GM18907 (cell line): ENCODE results near the gene ZNF496.
A peak's percentile ranks its signal among the peaks of the same experiment; 100 is the strongest.
"Not testable (repeated sequence)": the region's sequence is repeated elsewhere in the genome, so short reads cannot be mapped to it uniquely, and the experiment has no call there.

ENCODE experiments used
- ATAC-seq: cut with Tn5 transposase; IDR thresholded peaks from one replicate; pipeline ENCODE4 v1.9.1; 2021; ENCODE audit warnings: mild to moderate bottlenecking, moderate library complexity; ENCODE audit not compliant: unreplicated experiment

ZNF496 gene

DNA sequence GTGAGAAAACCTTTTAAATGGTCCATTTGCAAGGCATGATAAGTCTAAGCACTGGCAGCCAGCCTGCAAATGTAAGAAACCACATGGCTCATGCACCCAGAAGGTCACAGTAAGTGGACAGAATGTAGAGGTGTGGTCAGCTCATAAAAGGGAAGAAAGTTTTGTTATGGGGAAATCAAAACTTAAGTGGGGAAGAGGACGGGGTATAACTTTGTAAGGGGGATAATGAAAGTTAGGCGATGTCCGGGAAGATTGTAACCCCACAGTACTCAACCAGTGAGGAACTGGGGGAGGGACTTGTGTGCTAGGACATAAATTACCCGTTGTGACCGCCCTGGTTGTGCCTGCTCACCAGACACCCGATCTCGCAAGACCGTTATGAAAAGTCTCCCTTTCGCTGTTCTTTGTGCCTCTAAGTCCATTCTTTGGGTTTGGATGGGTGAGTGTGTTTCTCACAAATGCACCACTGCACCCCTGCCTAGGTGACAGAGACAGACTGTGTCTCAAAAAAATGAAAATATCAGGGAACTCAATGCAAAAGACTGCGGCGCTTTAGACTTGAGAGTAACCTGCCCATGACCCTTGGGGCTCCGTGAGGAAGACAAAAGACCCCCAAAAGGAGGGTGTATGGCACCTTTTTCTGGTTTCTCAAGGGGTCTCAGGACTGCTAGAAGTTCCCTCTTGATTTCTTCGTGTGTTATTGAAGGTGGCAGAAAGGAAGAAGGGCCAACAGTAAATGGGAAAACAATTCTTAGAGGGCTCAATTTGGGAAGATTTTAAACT lies 28.6 kb upstream of the ZNF496 start:
- no peak for ATAC-seq

DNA sequence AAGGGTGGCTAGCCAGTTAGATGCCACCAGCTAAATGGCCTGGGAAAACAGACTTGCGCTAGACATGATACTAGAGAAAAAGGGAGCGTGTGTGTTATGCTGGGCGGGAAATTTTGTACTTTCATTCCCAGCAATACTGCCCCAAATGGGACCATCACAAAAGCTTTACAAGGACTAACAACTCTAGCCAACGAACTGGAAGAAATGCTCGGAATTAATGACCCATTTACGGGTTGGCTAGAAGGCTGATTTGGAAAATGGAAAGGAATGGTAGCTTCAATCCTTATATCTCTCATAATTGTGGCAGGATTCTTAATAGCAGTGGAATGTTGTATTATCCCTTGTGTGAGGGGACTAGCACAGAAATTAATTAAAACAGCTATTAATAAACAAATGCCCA lies 27.9 kb upstream of the ZNF496 start:
- no peak for ATAC-seq

DNA sequence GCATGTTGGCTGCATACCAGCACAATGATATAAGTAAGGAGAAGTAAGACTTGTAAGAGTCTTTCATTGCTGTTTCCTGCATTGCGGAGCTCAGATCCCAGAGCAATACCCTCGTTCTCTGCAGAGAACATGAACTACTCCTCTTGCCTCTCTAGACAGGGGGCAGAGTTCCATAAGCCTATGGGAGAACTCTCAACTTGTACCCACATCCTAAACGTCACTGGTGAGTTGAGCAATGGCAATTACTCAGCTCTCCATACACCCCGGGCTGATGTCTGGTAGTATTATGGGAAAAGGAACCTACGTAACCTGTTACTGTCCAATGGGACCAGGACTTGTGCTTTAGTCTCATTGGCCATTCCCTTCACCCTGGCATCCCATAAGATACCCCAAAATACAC lies 27.3 kb upstream of the ZNF496 start:
- ATAC-seq: no peak

DNA sequence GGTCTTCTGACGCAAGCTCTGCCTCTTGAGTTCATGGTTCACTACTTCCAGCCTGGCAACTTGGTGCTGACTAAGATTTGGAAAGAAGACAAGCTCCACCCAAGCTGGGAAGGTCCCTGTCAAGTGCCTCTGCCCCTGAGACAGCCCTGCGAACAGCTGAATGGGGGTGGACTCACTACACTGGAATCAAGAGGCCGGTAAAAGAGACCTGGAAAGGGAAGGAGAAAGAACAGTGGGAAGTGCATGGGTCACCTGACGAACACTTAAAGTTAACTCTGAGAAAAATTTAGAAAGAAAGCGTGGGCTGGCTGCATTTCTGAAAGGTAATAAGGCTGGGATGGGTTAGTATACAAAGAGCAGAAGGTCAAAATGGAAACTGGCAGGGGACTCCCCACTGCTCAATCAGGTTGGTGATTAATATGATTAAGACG lies 26.1 kb upstream of the ZNF496 start:
- peak; percentile 98 for ATAC-seq

DNA sequence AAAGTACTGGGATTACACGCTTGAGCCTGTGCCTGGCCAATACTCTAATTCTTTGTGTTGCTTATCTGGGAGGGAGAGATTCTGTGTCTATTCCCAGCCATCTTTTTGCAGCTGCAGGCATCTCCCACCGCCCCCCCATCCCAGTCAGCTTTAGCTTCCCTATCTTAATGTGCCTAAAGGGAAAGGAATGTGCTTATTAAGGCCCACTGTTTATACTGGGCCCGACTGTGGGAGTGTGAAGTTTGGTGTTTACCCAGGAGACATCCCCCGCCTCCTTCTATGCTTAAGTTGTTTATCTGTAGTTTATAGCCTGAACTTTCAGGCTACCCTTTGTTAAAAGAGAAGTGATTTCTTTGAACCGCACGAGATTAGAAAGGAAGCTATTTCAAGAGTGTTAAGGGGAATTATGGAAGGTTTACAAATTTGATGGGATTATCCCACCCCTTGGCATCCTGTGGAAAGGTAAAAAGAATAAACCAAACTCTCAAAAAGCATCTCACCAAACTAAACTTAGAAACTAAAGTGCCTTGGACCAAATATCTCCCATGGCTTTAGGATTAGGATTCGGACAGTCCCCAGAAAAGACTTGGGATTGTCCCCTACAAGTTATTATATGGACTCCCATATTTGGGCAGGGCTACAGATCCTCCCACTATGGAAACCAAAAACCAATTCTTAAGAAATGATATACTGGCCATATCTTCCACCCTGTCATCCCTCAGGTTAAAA lies 25.5 kb upstream of the ZNF496 start:
- ATAC-seq: no peak

DNA sequence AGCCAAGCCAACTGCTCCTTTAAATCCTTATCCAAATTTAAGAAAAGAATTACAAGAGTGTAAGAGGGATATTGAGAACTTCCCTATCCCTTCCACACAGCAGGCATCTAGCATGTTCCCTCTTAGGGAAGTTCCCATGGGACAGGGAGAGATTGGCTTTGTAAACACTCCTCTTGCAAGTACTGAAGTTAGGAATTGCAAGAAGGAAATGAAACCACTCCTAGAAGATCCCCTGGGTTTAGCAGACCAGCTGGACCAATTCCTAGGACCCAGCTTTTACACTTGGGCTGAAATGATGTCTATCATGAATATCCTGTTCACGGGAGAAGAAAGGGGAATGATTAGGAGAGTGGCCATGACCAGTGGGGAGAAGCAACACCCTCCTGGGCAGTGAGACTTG lies 23.5 kb upstream of the ZNF496 start:
- ATAC-seq: not testable (repeated sequence)

DNA sequence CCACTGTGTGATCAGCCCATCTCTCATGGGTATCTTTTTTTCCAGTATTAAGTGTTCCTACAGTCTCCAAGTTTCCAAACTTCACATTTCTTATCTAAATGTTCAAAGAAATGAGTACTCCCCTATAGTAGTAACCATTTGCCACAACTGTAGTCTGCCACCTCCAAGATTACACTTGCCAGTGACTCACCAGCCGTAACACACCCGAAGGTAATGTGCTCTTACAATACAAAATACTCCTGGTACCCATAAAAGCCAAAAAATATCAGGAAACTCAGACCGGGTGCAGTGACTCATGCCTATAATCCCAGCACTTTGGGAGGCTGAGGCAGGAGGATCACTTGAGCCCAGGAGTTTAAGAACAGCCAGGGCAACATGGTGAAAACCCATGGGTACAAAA lies 20.5 kb upstream of the ZNF496 start:
- ATAC-seq: no peak

DNA sequence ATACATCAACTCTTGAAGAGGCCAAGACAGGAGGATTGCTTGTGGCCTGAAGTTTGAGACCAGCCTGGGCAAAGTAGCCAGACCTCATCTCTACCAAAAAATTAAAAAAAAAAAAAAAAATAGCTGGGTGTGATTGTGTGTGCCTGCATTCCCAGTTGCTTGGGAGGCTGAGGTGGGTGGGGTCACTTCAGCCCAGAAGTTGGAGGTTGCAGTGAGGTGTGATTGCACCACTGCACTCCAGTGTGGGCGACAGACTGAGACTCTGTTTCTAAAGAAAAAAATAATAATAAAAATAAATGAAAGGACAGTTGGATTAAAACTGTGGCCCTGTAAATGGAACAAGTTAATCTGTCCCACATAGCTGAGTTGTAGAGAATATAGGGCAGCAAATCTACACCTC lies 18.9 kb upstream of the ZNF496 start:
- ATAC-seq: no peak

DNA sequence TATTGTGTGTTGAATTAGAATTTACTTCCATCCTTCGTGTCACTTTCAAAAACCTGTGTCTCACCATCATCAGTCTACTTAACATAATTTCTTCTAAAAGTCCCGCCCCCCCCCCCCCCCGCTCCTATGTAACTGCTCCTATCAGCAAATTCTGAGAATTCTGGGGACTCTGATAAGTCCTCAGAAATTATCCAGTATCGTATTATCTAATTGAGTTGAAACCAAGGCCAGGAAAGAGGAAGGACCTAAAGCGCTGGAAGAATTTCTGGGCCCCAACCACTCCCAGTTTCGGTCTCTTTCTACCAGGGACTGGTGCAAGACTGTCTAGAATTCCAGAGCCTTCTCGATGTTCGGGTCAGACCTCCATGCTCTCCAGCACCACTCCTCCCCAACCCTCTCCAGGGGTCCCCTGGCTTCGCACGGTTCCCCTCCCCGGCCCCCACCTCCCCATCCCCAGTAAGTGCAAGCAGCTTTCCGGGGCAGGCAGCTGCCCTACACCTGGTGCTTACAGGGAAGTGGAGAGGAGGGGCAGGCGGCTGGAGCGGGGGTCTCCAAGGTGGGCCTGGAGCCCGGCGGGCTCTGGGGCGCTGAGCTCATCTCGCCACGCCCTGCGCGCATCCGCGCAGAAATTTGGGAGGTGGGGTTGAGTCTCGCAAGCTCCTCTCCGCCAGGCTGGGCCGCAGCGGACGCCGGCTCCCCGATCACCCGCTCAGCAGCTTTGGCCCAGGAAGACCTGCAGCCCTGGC lies 16.0 kb upstream of the ZNF496 start:
- ATAC-seq: no peak

DNA sequence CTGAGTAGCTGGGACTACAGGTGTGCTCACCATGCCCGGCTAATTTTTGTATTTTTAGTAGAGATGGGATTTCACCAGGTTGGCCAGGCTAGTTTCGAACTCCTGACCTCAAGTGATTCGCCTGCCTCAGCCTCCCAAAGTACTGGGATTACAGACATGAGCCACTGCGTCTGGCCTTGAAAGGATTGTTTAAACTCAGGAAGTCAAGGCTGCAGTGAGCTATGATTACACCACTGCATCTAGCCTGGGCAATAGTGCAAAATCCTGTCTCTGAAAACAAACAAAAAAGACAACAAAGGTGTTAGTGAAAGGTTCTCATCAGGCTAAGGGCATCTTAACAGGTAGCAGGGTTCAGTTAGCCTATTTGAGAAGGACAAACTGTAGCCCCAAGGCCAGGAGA lies 14.2 kb upstream of the ZNF496 start:
- no peak for ATAC-seq

DNA sequence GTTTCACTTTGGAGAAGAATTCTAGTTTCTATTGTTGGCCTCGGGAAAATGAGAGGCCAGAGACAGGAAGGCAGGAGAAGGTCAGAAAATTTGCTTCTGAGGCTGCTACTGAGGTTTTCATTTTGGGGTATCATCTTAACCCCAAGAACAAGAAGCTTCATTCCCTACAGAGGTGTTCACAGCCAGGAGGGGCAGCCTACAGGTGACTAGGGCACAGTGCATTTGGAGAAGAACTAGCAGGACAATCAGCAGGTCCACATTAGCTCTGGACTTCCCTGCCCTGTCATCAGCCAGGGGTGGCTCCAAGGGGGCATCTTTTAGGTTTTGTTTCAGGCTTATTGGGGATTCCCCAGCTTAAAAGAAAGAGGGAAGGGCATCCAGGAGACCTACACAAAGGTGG lies 12.1 kb upstream of the ZNF496 start:
- no peak for ATAC-seq

DNA sequence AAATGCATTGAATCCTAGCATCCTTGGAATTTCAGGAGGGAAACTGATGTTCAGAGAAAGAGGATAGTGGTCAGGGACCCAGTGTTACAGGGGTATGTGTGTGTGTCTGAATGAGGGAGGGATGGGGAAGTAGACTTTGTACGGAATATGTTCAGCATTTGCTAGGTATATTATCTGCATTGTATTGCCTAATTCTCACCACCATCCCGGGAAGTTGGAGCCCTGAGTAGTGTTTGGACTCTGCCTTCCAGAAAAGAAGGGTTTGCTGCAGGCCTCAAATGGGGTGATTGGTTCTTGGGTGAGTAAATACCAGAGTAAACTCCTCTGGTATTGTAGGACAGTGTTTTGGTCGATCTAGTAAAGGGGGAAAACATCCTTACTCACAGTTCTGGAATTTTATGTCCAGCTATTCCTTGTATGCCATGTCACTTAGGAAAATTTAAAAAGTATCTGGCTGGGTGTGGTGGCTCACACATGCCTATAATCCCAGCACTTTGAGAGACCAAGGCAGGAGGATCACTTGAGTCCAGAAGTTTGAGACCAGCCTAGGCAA lies 7.1 kb upstream of the ZNF496 start:
- ATAC-seq: no peak

DNA sequence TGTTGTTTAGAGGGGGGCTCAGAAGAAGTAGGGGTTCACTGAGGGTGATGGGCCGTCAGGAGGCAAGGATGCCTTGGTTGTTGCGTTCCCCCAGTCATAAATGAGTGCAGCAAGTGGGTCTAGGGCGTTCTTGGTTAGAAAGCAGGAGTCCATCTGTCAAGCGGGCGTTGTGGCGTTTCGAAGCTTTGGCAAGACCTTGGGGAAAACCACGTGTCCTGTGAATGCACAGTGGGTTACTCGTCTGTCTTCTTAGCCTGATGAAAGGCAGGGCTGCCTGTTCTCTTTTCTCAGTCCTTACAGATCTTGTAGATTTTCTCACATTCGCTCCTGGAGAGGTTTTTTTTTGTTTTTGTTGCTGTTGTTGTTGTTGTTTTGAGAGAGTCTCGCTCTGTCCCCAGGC lies 6.3 kb upstream of the ZNF496 start:
- no peak for ATAC-seq

DNA sequence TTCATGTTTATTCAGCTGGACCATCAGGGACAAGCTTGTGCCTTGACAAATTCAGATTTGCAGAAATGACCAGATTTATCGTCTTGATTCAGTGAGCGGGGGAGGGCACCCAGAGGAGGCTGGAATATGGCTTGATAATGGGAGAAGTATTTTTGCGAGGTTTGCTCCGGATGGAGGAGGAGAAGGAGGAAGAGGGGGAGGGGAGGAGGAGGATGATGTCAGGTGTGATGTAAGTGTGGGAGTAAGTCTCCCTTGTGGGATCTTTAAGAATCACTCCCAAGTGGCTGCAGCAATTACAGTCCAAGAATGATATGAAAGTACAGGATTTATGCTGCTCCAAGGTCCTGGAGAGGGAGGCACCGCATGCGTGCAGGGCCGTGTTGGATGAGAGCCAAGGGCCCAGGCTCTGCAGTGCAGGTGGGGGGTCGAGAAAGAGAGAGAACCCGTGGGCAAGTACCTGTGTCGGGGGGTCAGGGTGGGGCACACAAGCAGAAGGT lies 5.6 kb upstream of the ZNF496 start:
- no peak for ATAC-seq

DNA sequence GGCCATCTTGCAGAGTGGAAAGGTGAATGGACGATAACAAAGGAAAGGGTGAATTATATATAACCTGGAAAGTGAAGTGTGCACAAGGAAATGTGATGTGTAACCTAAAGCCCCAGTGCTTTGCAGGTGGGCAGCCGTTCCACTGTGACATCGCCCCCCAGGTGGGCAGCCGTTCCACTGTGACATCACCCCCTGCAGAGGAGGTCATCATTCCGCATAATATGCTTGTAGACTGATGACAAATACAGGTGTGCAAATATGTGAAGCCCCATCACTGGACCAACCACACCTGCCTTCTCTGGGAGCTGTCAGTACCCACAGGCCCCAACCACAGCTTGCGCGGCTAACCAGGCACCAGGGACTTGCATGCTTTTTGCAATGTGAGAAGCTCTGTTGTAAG lies 4.7 kb upstream of the ZNF496 start:
- no peak for ATAC-seq

DNA sequence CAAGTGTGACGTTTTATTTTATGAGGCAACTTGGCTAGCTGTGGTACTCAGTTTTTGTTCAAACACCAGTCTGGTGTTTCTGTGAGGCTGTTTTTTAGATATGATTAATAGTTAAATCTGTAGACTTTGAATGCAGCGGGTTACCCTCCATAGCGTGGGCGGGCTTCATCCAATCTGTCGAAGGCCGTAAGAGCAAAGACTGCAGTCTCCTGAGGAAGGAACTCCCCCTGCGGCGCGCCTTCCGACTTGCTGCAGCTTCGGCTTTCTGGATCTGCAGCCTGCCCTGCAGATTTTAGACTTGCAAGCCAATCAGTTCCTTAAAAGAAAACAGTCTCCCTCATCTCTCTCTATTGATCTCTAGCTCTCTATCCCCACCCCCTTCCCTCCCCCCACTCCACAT lies 4.2 kb upstream of the ZNF496 start:
- ATAC-seq: no peak

DNA sequence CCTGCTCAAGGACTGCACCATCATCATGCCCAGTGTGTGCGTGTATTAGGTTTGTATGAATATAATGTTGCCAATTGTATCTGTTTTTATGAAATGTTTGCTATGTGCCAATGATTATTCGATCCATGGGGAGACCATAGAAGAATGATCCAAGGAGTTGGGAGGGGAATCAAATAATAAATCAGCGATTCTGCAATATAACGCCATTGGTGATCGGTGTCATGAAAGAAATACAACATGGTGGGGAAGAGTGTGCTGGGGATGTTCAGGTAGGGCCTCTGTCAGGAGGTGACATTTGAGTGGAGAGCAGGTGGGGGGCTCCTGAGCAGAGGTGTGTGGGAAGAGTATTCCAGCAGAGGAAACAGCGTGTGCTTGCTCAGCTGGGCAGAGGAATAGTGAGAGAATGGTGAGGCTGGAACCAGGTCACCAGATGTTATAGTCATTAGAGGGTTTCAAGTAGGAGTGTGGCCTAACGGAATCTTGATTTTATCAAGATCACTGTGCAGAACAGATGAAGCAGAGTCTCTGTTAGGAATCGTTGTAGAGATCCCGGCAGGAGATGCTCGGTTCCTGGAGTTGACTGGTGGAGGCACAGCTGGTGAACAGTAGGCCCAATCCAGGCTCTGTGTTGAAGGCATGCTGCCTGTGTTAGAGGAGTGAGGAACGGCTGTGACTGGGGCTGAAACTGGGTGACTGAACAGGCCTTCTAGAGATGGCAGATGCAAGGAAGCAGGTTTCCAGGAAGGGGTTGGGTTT lies 2.9 kb upstream of the ZNF496 start:
- no peak for ATAC-seq

DNA sequence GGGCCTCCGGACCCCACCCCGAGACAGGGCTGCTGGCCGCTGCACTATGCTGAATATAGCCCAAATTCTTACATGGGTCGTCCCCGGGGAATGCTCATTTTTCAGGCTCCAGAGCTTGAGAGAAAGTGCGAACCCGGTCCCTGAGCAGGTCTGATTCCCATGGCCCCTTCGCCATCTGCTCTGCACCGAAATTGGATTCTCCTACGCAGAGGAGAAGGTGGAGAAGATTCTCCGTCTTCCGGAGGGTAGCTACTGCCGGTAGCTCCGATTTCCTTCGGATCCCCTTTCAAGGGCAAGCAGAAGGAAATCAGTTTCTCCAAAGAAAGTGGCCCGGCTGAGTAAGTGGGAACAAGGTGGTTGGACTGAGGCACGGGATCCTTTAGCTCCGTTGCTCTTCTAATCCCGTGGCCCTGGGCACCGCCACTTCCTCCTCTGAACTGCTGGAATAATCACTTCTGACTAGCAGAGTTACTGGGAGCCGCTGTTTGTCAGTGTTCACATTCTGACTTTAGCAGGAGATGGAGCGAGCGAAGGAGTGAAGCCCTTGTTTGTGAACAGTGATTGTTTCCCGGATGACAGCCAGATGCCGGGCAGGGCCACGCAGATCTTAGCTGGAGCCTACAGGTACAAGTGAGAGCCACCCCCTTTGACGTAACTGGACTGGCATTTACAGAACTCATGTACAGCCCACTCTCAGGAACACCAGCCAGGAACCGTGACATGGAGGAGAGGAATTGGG lies 1.1 kb upstream of the ZNF496 start:
- ATAC-seq: no peak

DNA sequence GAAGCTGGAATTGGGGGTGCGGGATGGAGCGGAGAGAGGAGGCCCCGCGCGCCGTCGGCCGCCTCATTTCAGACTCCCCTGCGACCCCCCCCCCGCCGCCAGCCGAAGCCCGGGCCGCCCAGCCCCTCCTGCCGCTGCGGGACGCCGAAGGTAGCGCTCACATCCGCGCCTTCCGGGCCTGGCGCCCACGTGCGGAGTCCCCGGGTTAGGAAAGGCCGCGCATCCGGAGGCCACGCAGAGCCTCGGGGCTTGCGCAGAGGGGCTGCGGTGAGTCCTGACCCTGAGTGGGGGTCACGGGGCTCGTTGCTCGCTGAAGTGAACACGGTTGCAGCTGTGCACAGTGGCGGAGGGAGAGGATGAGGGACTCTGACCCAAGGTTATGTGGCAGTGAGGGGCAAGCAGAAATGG lies 552 bp upstream of the ZNF496 start:
- ATAC-seq: peak; percentile 51

DNA sequence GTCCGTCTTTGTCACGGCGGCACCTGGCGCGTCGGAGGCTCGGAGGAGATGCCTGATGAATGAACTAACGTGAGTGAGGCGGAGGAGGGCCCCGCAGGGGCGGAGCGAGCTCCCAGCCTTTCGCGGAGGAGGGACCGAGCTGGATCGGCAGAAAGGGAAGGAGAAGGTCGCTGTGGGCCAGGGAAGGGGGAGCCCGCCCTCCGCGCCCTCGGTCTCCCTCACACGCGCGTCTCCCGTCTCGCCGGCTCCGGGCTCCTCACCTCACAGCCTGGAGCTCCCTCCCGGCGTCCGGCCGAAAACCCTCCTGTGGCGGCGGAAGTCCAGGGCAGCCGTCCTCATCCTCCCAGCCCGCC lies 519 bp downstream of the ZNF496 start:
- peak; percentile 65 for ATAC-seq
